OCI-LY3 (cell line): ENCODE results near the gene RAD51B.

ENCODE experiments used
- H2AFZ ChIP-seq: fragments of 200-600, 300-600 bp; shearing (Covaris generic); 2 replicates; pipeline ENCODE4 v1.6.0; 2014; ENCODE audit warnings: antibody characterized with exemption, low read depth, low read length
- H3K27ac ChIP-seq: fragments of 200-600, 300-600 bp; sonication (generic); 2 replicates; pipeline ENCODE4 v1.5.1; 2014; ENCODE audit warnings: mild to moderate bottlenecking, low read length, moderate library complexity, mixed read lengths
- H3K27me3 ChIP-seq: fragments of 200-600, 300-600 bp; sonication (generic); 2 replicates; pipeline ENCODE4 v1.6.1; 2014; ENCODE audit warnings: low read depth, low read length, mixed read lengths
- H3K36me3 ChIP-seq: fragments of 200-600, 300-600 bp; sonication (generic); replicated peaks from 2 replicates; pipeline ENCODE3; 2014; ENCODE audit warnings: low read depth, low read length, mixed read lengths
- H3K4me1 ChIP-seq: fragments of 300-600, 200-600 bp; sonication (generic); 2 replicates; pipeline ENCODE4 v1.6.1; 2014; ENCODE audit warnings: low read length, mixed read lengths
- H3K4me2 ChIP-seq: fragments of 200-600, 300-600 bp; sonication (generic); 2 replicates; pipeline ENCODE4 v1.6.1; 2014; ENCODE audit warnings: low read length, mixed read lengths
- H3K4me3 ChIP-seq: fragments of 300-600, 200-600 bp; sonication (generic); 2 replicates; pipeline ENCODE4 v1.5.1; 2014; ENCODE audit warnings: antibody characterized with exemption, mild to moderate bottlenecking, low read length, moderate library complexity
- H3K79me2 ChIP-seq: fragments of 300-600, 200-600 bp; shearing (Covaris generic); 2 replicates; pipeline ENCODE4 v1.6.1; 2014; ENCODE audit warnings: mild to moderate bottlenecking, low read length, mixed read lengths
- H3K9ac ChIP-seq: fragments of 300-600, 200-600 bp; shearing (Covaris generic); 2 replicates; pipeline ENCODE4 v1.6.0; 2014; ENCODE audit warnings: mild to moderate bottlenecking, low read length, moderate library complexity
- H3K9me3 ChIP-seq: fragments of 200-600, 300-600 bp; shearing (Covaris generic); 2 replicates; pipeline ENCODE4 v1.6.1; 2014; ENCODE audit warnings: low read length, mixed read lengths; ENCODE audit not compliant: insufficient read depth
- H4K20me1 ChIP-seq: fragments of 200-600, 300-600 bp; sonication (generic); 2 replicates; pipeline ENCODE4 v1.6.1; 2016; ENCODE audit warnings: low read length, mixed read lengths; ENCODE audit not compliant: insufficient read depth
- CTCF ChIP-seq: fragments of 200-600, 300-600 bp; sonication (generic); IDR thresholded peaks from 2 replicates; pipeline ENCODE4 v1.5.1; 2014; ENCODE audit warnings: antibody characterized with exemption, low read length, low read depth
- EZH2phosphoT487 ChIP-seq: fragments of 200-600 bp; shearing (Covaris generic); IDR thresholded peaks from 2 replicates; pipeline ENCODE4 v1.6.1; 2018; ENCODE audit warnings: antibody characterized with exemption, mixed run types, low read depth

RAD51B gene

GRCh38 chr14:68568907-68569897, 749.6 kb downstream of the RAD51B start:
- no peak overlapping the region for H3K4me2 ChIP-seq
- H3K4me1 ChIP-seq: peaks cover 5% of the 10 kb centered on the region; the same call in 1 of the 2 replicates
- H3K27ac ChIP-seq: no peak overlapping the region
- no peaks in the 10 kb centered on the region for H4K20me1 ChIP-seq
- no peak overlapping the region for H3K9ac ChIP-seq
- H3K36me3 ChIP-seq: no peaks in the 10 kb centered on the region
- no peak overlapping the region for H3K4me3 ChIP-seq
- no peaks in the 10 kb centered on the region for H3K79me2 ChIP-seq
- H3K27me3 ChIP-seq: no peaks in the 10 kb centered on the region
- TF ChIP-seq EZH2phosphoT487 (no peak), CTCF (no peak)
- H3K9me3 ChIP-seq: no peaks in the 10 kb centered on the region
- no peak overlapping the region for H2AFZ ChIP-seq

- Histone ChIP-seq H2AFZ (no peak overlapping the region), H3K27ac (no peak overlapping the region), H4K20me1 (no peaks in the 10 kb centered on the region)
Observed at GRCh38 chr14:68569970-68570409, 750.4 kb downstream of the RAD51B start.

GRCh38 chr14:68571114-68571591, 751.6 kb downstream of the RAD51B start:
- Histone ChIP-seq H3K4me2 (no peak overlapping the region), H3K9ac (no peak overlapping the region), H3K9me3 (no peaks in the 10 kb centered on the region), H3K36me3 (no peaks in the 10 kb centered on the region), H2AFZ (no peak overlapping the region), H4K20me1 (no peaks in the 10 kb centered on the region), H3K79me2 (no peaks in the 10 kb centered on the region), H3K27me3 (no peaks in the 10 kb centered on the region), H3K4me3 (no peak overlapping the region), H3K4me1 (peaks cover 5% of the 10 kb centered on the region; the same call in 1 of the 2 replicates), H3K27ac (no peak overlapping the region)
- no peak for TF ChIP-seq CTCF
- TF ChIP-seq EZH2phosphoT487: no peak

More at GRCh38 chr14:68569970-68570409, 750.4 kb downstream of the RAD51B start:
- Histone ChIP-seq H3K27me3 (no peaks in the 10 kb centered on the region), H3K79me2 (no peaks in the 10 kb centered on the region), H3K9me3 (no peaks in the 10 kb centered on the region), H3K9ac (no peak overlapping the region), H3K4me2 (no peak overlapping the region), H3K4me3 (no peak overlapping the region), H3K4me1 (peaks cover 5% of the 10 kb centered on the region; the same call in 1 of the 2 replicates), H3K36me3 (no peaks in the 10 kb centered on the region)
- TF ChIP-seq EZH2phosphoT487: no peak
- TF ChIP-seq CTCF: no peak

- no peak overlapping the region for H3K4me2 ChIP-seq
- H3K9ac ChIP-seq: no peak overlapping the region
- no peak overlapping the region for H3K27ac ChIP-seq
- peaks cover 5% of the 10 kb centered on the region; the same call in 1 of the 2 replicates for H3K4me1 ChIP-seq
- no peak overlapping the region for H2AFZ ChIP-seq
- no peaks in the 10 kb centered on the region for H3K9me3 ChIP-seq
- TF ChIP-seq CTCF (no peak), EZH2phosphoT487 (no peak)
- H3K27me3 ChIP-seq: no peaks in the 10 kb centered on the region
- no peaks in the 10 kb centered on the region for H3K36me3 ChIP-seq
- no peak overlapping the region for H3K4me3 ChIP-seq
- no peaks in the 10 kb centered on the region for H3K79me2 ChIP-seq
- H4K20me1 ChIP-seq: no peaks in the 10 kb centered on the region
Observed at GRCh38 chr14:68571928-68572525, 752.4 kb downstream of the RAD51B start.
